Fibroblast of lung (primary cell): ENCODE data around the gene BLTP2. TPM values are rescaled to one million over a fixed set of nuclear protein-coding genes. Genes with fewer than 3 reads are reported as not detected.
"Not testable (repeated sequence)": the region's sequence is repeated elsewhere in the genome, so short reads cannot be mapped to it uniquely, and the experiment has no call there.

Experiments used
- DNase-seq, 2 donors: peaks; one replicate each; pipeline versions ENCODE4 v3.0.0 to v3.0.0-alpha.2; 2010; ENCODE audit warnings: low read depth in 2 of 2
- H2AFZ ChIP-seq: 2 replicates; pipeline ENCODE4 v1.5.1; 2012; ENCODE audit warnings: low read length, control low read depth, inconsistent platforms
- H3K27ac ChIP-seq: 2 replicates; pipeline ENCODE4 v1.5.1; 2011; ENCODE audit warnings: low read length, control low read depth; ENCODE audit not compliant: insufficient read depth
- H3K27me3 ChIP-seq: 2 replicates; pipeline ENCODE4 v1.5.1; 2011; ENCODE audit warnings: mild to moderate bottlenecking, low read length; ENCODE audit not compliant: control insufficient read depth, insufficient read depth
- H3K36me3 ChIP-seq: 2 replicates; pipeline ENCODE4 v1.5.1; 2011; ENCODE audit warnings: low read length; ENCODE audit not compliant: control insufficient read depth, insufficient read depth
- H3K4me1 ChIP-seq: 2 replicates; pipeline ENCODE4 v1.5.1; 2011; ENCODE audit warnings: low read length; ENCODE audit not compliant: control insufficient read depth, insufficient read depth; ENCODE audit errors: extremely low read depth
- H3K4me2 ChIP-seq: 2 replicates; pipeline ENCODE4 v1.5.1; 2011; ENCODE audit warnings: low read length, control low read depth; ENCODE audit not compliant: insufficient read depth; ENCODE audit errors: extremely low read depth
- H3K4me3 ChIP-seq, 4 experiments: fragments of 200-600 bp in 1 of 4; sonication (generic) in 1 of 4; replicated peaks in 1 of 4; 2 replicates each; pipeline ENCODE4 v1.5.1; 2011 to 2016; ENCODE audit warnings: low read length in 4 of 4, low read depth in 3 of 4, mild to moderate bottlenecking in 3 of 4, control low read depth in 2 of 4, inconsistent platforms in 1 of 4, mixed read lengths in 1 of 4; ENCODE audit not compliant: insufficient read depth in 1 of 4; ENCODE audit errors: control extremely low read depth in 1 of 4
- H3K79me2 ChIP-seq: 2 replicates; pipeline ENCODE4 v1.5.1; 2012; ENCODE audit warnings: mild to moderate bottlenecking, low read length, inconsistent platforms; ENCODE audit not compliant: control insufficient read depth, insufficient read depth
- H3K9ac ChIP-seq: 2 replicates; pipeline ENCODE4 v1.5.1; 2011; ENCODE audit warnings: mild to moderate bottlenecking, low read length, control low read depth; ENCODE audit not compliant: insufficient read depth
- H3K9me3 ChIP-seq: 2 replicates; pipeline ENCODE4 v1.5.1; 2012; ENCODE audit warnings: low read depth, low read length; ENCODE audit not compliant: control insufficient read depth, insufficient read depth
- H4K20me1 ChIP-seq: 2 replicates; pipeline ENCODE4 v1.5.1; 2011; ENCODE audit warnings: low read length; ENCODE audit not compliant: control insufficient read depth, insufficient read depth; ENCODE audit errors: extremely low read depth
- EZH2 ChIP-seq: IDR thresholded peaks from 2 replicates; pipeline ENCODE4 v1.5.1; 2012; ENCODE audit warnings: low read length, control low read depth, mild to moderate bottlenecking; ENCODE audit errors: missing control alignments
- polyA plus RNA-seq, 2 donors: library from polyadenylated mRNA; depleted of rRNA in 1 of 2; stranded (reverse) in 1 of 2; unstranded in 1 of 2; fragments of >200 nt; gene quantifications; 2 replicates each; pipeline ENCODE4 v1.2.1, GENCODE V29; 2011 to 2012; ENCODE audit warnings: missing spikeins in 1 of 2
- total RNA-seq: library from RNA; depleted of rRNA; stranded (reverse); fragments of >200 nt; gene quantifications from 2 replicates; pipeline ENCODE4 v1.2.1, GENCODE V29; 2014
- TF ChIP-seq, protein P1 (sequence below), 2 donors: IDR thresholded peaks in 1 of 2; conservative IDR thresholded peaks in 1 of 2; 1 replicate in 1 of 2; 2 replicates in 1 of 2; pipeline ENCODE4 v1.5.1; 2011 to 2012; ENCODE audit warnings: low read length in 2 of 2, control low read depth in 1 of 2, inconsistent platforms in 1 of 2, low read depth in 1 of 2, mild to moderate bottlenecking in 1 of 2

Gene BLTP2
- total and polyA plus RNA-seq, 2 donors (not counting 1 experiment from before 2014, with no cell fraction given) = 74.9 to 160 TPM

DNA sequence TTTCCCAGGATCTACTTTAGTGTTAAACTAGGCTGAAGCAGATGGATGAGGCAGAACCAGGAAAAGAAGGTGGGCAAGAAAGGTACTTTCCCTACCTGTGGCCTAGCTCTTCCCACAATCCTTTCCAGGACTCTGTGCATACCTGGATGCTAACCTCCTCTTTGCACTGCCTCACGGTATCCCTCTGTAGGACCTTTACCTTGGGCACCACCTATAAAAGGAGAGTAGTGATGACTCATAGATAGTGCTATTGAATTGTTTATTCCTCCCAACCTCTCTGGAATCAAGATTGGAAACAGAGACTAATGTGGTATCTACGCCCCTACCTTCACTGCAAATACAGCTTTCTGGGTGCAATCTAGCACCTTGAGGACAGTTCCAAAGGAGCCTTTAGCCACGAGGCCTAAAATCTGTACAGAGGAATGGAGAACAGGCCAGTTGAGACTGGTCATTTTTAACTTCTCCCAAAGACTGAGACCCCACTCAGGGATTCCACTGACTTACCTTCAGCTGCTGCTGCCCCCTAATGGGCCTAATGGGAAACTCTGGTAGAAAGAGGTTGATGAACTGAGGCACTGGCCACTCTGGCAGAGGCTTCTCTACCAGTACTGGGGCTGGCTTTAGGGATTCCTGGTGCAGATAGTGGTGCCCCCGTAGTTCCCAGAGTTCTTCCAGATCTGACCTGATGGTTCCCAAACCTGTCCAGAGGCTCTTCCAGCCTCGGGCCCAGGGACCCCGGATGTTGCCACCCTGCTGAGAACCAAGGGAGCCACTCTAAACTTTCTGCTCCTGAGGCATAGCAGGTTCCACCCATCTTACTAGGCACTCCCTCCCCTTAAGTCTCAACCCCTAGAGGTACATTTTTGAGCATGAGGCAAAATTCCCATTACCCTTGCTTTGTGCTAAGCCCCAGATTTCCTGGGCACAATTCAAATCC lies 31.8 kb downstream of the BLTP2 start:
- Histone ChIP-seq H3K4me3 (no peak overlapping the region), H3K9me3 (no peaks in the 10 kb centered on the region), H3K27me3 (no peaks in the 10 kb centered on the region), H3K4me2 (no peak overlapping the region), H3K79me2 (no peaks in the 10 kb centered on the region), H4K20me1 (no peaks in the 10 kb centered on the region), H3K9ac (no peak overlapping the region), H3K36me3 (peaks cover 14% of the 10 kb centered on the region), H2AFZ (no peak overlapping the region), H3K27ac (no peak overlapping the region), H3K4me1 (no peaks in the 10 kb centered on the region)
- TF ChIP-seq, protein P1, sequence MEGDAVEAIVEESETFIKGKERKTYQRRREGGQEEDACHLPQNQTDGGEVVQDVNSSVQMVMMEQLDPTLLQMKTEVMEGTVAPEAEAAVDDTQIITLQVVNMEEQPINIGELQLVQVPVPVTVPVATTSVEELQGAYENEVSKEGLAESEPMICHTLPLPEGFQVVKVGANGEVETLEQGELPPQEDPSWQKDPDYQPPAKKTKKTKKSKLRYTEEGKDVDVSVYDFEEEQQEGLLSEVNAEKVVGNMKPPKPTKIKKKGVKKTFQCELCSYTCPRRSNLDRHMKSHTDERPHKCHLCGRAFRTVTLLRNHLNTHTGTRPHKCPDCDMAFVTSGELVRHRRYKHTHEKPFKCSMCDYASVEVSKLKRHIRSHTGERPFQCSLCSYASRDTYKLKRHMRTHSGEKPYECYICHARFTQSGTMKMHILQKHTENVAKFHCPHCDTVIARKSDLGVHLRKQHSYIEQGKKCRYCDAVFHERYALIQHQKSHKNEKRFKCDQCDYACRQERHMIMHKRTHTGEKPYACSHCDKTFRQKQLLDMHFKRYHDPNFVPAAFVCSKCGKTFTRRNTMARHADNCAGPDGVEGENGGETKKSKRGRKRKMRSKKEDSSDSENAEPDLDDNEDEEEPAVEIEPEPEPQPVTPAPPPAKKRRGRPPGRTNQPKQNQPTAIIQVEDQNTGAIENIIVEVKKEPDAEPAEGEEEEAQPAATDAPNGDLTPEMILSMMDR (conservative IDR thresholded peaks at IDR 0.05 in 1 of 2, IDR thresholded peaks at IDR 0.05 in 1 of 2; ENCODE audit: low read depth in 1 of 2, low read length in 2 of 2) = peak; percentile 69 to 83
- no peak for TF ChIP-seq EZH2
- peak; percentile 23 to 38 for DNase-seq

DNA sequence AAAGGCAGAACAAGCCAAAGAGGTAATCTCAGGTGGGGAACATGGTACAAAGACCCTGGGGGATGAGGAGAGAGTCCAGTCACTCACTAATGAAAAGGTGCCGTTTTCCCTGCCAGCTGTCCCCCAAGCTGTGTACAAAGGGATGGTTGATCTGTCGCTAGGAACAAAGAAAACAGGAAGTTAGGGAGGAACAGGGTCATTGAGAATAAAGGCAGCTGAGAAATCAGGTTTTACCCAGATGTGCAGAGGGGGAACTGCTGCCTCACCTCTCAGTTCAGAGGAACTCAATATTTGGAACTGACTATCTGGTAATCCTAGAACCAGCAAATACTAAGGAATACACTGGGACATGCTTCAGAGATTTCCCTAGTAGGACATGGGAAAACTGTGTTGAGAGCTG lies 32.4 kb downstream of the BLTP2 start:
- no peaks in the 10 kb centered on the region for H3K4me1 ChIP-seq
- DNase-seq = no peak
- no peak overlapping the region for H3K4me3 ChIP-seq
- H2AFZ ChIP-seq = no peak overlapping the region
- no peak overlapping the region for H3K9ac ChIP-seq
- no peaks in the 10 kb centered on the region for H3K27me3 ChIP-seq
- no peak overlapping the region for H3K4me2 ChIP-seq
- no peaks in the 10 kb centered on the region for H3K9me3 ChIP-seq
- peaks cover 14% of the 10 kb centered on the region for H3K36me3 ChIP-seq
- TF ChIP-seq, protein P1 (conservative IDR thresholded peaks at IDR 0.05 in 1 of 2, IDR thresholded peaks at IDR 0.05 in 1 of 2; ENCODE audit: low read depth in 1 of 2, low read length in 2 of 2) = no peak
- TF ChIP-seq EZH2 = no peak
- H3K79me2 ChIP-seq = no peaks in the 10 kb centered on the region
- H3K27ac ChIP-seq = no peak overlapping the region
- H4K20me1 ChIP-seq = no peaks in the 10 kb centered on the region

DNA sequence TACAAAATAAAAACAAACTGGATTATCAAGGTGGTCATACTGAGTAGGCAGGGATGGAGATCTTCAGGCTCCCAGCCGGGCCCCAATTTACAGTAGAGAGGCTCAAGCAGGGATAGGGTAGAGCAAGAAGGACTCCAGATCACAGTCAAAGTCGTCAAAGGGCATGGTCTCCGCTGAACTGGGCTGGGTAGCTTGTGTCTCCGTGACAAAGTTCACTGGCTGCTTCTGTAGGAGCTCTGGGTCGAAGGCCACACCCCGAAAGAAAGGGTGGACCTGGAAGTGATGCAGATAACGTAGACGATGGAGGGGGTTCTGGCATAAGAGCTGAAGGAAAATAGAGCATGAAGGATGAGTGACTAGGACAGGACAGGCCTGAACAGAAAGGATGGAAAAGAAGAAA lies 34.6 kb downstream of the BLTP2 start:
- H3K79me2 ChIP-seq = no peaks in the 10 kb centered on the region
- no peak for DNase-seq
- no peaks in the 10 kb centered on the region for H3K4me1 ChIP-seq
- no peak overlapping the region for H3K4me2 ChIP-seq
- H3K36me3 ChIP-seq = peaks cover 8% of the 10 kb centered on the region
- H3K9ac ChIP-seq = no peak overlapping the region
- no peaks in the 10 kb centered on the region for H3K9me3 ChIP-seq
- no peaks in the 10 kb centered on the region for H4K20me1 ChIP-seq
- H2AFZ ChIP-seq = no peak overlapping the region
- no peak for TF ChIP-seq EZH2
- TF ChIP-seq, protein P1 (conservative IDR thresholded peaks at IDR 0.05 in 1 of 2, IDR thresholded peaks at IDR 0.05 in 1 of 2; ENCODE audit: low read depth in 1 of 2, low read length in 2 of 2) = no peak
- H3K4me3 ChIP-seq = no peak overlapping the region
- H3K27ac ChIP-seq = no peak overlapping the region
- H3K27me3 ChIP-seq = no peaks in the 10 kb centered on the region

DNA sequence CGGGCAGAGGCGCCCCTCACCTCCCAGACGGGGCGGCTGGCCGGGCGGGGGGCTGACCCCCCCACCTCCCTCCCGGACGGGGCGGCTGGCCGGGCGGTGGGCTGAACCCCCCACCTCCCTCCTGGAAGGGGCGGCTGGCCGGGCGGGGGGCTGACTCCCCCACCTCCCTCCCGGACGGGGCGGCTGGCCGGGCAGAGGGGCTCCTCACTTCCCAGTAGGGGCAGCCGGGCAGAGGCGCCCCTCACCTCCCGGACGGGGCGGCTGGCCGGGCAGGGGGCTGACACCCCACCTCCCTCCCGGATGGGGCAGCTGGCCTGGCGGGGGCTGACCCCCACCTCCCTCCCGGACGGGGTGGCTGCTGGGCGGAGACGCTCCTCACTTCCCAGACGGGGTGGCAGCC lies 40.9 kb downstream of the BLTP2 start:
- H3K27me3 ChIP-seq, H3K27ac ChIP-seq, H3K79me2 ChIP-seq, H4K20me1 ChIP-seq, H3K4me3 ChIP-seq, H3K4me2 ChIP-seq, H2AFZ ChIP-seq, H3K9ac ChIP-seq, H3K4me1 ChIP-seq, DNase-seq, H3K36me3 ChIP-seq, H3K9me3 ChIP-seq: not testable (repeated sequence)
